ENCODE results near the gene VASN.
A peak's percentile ranks its signal among the peaks of the same experiment; 100 is the strongest.

VASN gene

DNA sequence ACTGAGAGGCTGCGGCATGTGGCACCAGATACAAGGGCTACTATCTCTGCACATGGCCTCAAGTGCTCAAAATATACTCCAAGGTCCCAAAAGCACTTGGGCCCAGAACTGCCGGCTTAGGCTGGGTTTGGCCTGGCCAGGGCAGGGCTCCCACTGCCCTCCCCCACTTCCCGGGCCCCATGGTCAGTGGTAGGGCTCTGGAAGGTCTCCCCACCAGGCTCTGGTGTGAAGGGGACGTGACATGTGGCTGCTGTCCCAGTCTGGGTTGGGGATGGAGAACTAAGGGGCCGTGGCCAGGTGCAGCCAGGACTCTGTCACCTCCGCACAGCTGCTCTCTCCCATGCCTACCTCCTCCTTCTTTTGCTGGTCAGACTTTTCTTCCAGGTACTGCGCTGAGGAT, 14.8 kb upstream of the VASN start:
- no peak overlapping the region for H3K4me3 Mint-ChIP-seq
- no peaks in the 10 kb centered on the region for H3K9me3 Mint-ChIP-seq
- ATAC-seq (ENCODE audit: low read depth), result no peak
- peaks cover 14% of the 10 kb centered on the region for H3K4me1 Mint-ChIP-seq
- peaks cover 17% of the 10 kb centered on the region for H3K36me3 Mint-ChIP-seq
- no peak overlapping the region for H3K27ac Mint-ChIP-seq
- no peaks in the 10 kb centered on the region for H3K27me3 Mint-ChIP-seq
- no peak for DNase-seq (ENCODE audit: low spot score in 2 of 2)

DNA sequence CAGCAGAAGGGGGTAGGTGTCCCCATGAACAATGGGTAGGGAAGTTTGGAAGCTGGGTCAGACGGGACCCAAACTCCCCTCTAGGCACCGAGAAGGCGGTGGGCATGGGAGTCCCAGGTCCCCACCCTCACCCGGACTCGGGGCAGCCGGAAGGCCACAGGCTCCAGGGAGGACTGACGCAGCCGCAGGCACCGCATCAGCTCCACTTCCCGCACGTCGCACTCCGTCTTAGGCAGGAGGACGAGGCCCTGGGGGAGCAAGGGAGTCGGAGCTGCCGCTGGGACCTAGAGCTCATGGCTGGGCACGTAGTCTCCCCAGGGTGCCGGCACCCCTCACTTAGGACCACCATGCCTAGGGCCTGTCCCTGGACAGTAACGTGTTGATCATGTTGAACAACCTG, 13.4 kb upstream of the VASN start:
- ATAC-seq (ENCODE audit: low read depth) (no peak), DNase-seq (ENCODE audit: low spot score in 2 of 2) (no peak)
- H3K27ac Mint-ChIP-seq, result no peak overlapping the region
- H3K27me3 Mint-ChIP-seq, result no peaks in the 10 kb centered on the region
- peaks cover 21% of the 10 kb centered on the region for H3K36me3 Mint-ChIP-seq
- peaks cover 17% of the 10 kb centered on the region for H3K4me1 Mint-ChIP-seq
- H3K4me3 Mint-ChIP-seq, result no peak overlapping the region
- H3K9me3 Mint-ChIP-seq, result no peaks in the 10 kb centered on the region

DNA sequence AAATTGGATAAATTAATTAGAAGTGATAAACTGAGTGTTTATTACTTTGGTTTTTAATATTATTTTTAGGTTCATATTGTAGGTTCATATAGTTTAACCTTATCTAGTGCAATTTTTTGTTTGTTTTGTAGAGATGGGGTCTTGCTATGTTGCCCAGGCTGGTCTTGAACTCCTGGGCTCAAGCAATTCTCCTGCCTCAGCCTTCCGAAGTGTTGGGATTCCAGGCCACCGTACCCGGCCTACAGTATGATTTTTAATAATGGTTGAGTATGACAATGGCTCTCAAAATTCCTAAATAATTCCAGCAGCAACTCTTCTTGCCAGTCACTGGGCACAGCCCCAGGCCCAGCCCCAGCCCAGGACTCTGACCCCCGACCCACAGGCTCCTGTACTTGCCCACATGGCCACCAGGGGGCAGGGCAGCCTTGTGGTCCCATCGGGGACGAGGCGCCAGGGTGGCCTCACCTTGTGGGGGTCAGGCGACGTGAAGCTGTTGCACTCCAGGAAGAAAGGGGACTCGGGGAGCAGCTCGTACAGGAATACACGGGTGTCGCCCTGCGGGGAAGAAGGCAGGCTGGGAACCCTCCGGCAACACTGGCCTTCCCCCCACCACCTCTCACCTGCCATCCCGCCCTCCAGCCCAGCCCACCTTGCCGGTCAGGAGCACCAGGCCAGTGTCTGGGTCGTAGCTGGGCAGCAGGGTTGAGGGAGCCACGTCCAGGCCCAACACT, 12.7 kb upstream of the VASN start:
- Mint-ChIP-seq H3K9me3 (no peaks in the 10 kb centered on the region), H3K4me1 (peaks cover 21% of the 10 kb centered on the region), H3K27me3 (no peaks in the 10 kb centered on the region), H3K27ac (no peak overlapping the region), H3K36me3 (peaks cover 23% of the 10 kb centered on the region), H3K4me3 (no peak overlapping the region)
- ATAC-seq (ENCODE audit: low read depth) (peak; percentile 76), DNase-seq (ENCODE audit: low spot score in 2 of 2) (peak; percentile 68 to 79)

DNA sequence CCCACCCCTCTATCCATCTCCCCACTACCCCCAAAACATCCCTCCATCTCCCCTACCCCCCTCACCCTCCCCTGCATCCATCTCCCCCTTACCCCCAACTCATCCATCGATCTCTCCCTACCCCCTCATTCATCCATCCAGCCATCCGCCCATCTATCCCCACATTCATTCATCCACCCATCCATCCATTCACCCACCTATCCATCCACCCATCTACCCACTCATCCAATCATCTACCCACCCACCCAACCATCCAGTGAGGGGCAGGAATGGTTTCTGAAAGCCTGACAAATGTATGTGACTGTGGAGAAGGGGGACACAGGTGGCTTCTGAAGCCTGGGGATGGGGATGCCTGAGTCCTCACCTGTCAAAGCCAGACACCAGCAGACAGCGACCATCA, 11.7 kb upstream of the VASN start:
- ATAC-seq (ENCODE audit: low read depth) (no peak), DNase-seq (ENCODE audit: low spot score in 2 of 2) (no peak)
- Mint-ChIP-seq H3K36me3 (peaks cover 22% of the 10 kb centered on the region), H3K27ac (no peak overlapping the region), H3K4me1 (peaks cover 25% of the 10 kb centered on the region), H3K27me3 (no peaks in the 10 kb centered on the region), H3K4me3 (no peak overlapping the region), H3K9me3 (no peaks in the 10 kb centered on the region)

DNA sequence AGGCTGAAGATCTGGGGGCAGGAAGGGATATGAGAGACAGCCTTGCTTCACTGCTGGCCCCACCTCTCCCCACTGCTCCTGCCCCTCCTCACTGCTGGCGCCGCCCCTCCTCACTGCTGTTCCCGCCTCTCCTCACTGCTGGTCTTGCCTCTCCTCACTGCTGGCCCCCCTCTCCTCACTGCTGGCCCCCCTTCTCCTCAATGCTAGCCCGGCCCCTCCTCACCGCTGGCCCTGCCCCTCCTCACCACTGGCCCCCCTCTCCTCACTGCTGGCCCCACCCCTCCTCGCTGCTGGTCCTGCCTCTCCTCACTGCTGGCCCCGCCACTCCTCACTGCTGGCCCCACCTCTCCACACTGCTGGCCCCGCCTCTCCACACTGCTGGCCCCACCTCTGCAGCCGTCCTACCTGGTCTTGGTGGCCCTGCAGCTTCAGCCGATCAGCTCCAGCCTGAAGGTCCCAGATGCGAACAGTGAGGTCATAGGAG, 11.1 kb upstream of the VASN start:
- ATAC-seq (ENCODE audit: low read depth) (no peak), DNase-seq (ENCODE audit: low spot score in 2 of 2) (no peak)
- no peaks in the 10 kb centered on the region for H3K27me3 Mint-ChIP-seq
- H3K9me3 Mint-ChIP-seq, result no peaks in the 10 kb centered on the region
- H3K4me1 Mint-ChIP-seq, result peaks cover 32% of the 10 kb centered on the region
- no peak overlapping the region for H3K27ac Mint-ChIP-seq
- H3K36me3 Mint-ChIP-seq, result peaks cover 21% of the 10 kb centered on the region
- no peak overlapping the region for H3K4me3 Mint-ChIP-seq

DNA sequence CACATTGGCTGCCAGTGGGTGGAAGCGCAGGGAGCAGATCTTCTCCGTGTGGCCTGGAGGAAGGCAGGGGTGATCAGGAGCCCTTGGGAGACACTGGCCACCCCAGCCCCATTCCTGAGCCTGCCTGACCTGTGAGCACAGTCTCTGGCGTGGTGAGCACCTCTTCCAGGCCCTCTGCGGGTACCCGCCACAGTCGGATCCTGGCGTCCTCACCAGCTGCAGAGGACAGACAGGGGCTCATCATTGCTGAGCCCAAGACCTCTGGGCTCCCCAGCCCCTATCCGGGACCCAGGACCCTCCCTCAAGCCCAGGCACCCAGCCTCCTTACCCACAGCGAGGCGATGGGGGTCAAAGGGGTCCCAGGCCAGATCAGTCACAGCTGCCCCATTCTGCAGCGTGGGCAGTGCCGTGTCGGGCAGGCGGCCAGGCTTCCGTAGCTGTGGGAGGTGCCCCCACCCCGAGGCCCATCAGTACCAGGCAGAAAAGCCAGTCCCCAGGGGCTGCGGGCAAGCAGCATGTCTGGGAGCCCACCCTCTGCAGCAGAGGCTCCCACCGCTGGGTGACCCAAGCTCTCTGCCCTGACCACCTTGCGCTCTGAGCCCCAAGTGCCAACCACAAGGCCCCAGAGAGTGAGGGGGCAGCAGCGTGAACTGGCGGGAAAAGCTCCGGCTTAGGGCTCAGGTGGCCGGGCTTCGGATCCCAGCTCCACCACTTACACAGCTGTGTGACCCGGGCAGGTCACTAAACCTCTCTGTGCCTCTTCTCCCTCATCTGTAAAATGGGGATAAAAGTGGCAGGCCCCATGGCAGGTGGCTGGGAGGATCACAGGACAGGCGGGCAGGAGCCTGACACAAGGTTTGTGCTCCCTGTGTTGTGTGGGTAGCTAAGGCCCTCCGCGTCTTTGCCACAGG, 10.4 kb upstream of the VASN start:
- H3K4me3 Mint-ChIP-seq, result no peak overlapping the region
- no peaks in the 10 kb centered on the region for H3K9me3 Mint-ChIP-seq
- no peaks in the 10 kb centered on the region for H3K27me3 Mint-ChIP-seq
- no peak for DNase-seq (ENCODE audit: low spot score in 2 of 2)
- H3K36me3 Mint-ChIP-seq, result peaks cover 21% of the 10 kb centered on the region
- H3K4me1 Mint-ChIP-seq, result peaks cover 34% of the 10 kb centered on the region
- ATAC-seq (ENCODE audit: low read depth), result no peak
- no peak overlapping the region for H3K27ac Mint-ChIP-seq

DNA sequence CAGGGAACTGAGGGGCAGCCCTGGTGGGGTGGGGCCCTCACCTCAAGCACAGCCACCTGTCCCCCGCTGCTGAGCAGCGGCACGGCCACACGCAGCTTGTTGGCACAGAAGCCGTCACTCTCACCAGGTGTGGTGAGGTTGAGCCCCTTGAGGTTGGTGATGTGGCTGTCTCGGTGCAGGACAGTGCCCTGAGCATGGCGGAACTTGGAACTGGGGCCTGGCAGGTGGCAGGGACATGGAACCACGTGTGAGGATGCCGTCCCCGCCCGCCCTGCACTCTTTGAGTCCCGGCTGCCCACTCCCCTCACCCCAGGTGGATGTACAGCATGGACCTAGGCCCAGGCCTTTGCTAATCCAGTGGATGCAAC, 9.7 kb upstream of the VASN start:
- Mint-ChIP-seq H3K27ac (no peak overlapping the region), H3K4me3 (no peak overlapping the region), H3K36me3 (peaks cover 21% of the 10 kb centered on the region), H3K4me1 (peaks cover 40% of the 10 kb centered on the region), H3K9me3 (no peaks in the 10 kb centered on the region), H3K27me3 (no peaks in the 10 kb centered on the region)
- DNase-seq (ENCODE audit: low spot score in 2 of 2) (no peak), ATAC-seq (ENCODE audit: low read depth) (no peak)

DNA sequence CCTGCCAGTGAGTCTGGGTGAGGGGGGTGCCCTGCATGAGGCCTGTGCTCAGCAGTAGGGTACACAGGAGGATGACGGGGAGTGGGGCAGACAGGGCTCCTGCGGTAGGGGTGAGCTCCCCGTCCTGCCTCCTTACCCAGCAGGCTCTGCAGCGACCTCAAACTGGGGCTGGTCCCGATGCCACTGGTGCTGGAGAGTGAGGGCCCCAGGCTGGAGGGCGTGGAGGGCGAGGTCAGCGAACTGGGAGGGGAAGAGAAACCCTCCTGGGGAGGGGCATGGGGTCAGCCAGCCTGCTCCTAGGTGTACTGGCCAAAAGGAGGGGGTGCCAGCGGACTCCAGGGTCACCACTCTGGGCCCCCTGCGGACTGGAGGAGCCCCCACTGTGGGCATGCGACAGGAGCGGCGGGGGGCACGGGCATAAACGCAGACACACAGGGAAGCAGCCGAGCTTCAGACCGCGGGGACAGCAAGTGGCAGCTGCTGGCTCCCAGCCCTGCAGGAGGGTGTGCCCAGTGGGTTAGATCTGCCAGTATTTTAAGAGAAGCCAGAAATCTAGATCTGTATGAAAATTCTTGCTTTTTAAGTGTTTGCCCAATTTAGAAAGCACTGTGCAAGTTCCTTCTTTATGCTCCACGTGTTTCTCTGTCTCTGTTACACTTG, 9.0 kb upstream of the VASN start:
- H3K4me1 Mint-ChIP-seq, result peaks cover 45% of the 10 kb centered on the region
- ATAC-seq (ENCODE audit: low read depth) (no peak), DNase-seq (ENCODE audit: low spot score in 2 of 2) (no peak)
- peaks cover 25% of the 10 kb centered on the region for H3K36me3 Mint-ChIP-seq
- no peak overlapping the region for H3K4me3 Mint-ChIP-seq
- no peaks in the 10 kb centered on the region for H3K27me3 Mint-ChIP-seq
- no peak overlapping the region for H3K27ac Mint-ChIP-seq
- no peaks in the 10 kb centered on the region for H3K9me3 Mint-ChIP-seq

DNA sequence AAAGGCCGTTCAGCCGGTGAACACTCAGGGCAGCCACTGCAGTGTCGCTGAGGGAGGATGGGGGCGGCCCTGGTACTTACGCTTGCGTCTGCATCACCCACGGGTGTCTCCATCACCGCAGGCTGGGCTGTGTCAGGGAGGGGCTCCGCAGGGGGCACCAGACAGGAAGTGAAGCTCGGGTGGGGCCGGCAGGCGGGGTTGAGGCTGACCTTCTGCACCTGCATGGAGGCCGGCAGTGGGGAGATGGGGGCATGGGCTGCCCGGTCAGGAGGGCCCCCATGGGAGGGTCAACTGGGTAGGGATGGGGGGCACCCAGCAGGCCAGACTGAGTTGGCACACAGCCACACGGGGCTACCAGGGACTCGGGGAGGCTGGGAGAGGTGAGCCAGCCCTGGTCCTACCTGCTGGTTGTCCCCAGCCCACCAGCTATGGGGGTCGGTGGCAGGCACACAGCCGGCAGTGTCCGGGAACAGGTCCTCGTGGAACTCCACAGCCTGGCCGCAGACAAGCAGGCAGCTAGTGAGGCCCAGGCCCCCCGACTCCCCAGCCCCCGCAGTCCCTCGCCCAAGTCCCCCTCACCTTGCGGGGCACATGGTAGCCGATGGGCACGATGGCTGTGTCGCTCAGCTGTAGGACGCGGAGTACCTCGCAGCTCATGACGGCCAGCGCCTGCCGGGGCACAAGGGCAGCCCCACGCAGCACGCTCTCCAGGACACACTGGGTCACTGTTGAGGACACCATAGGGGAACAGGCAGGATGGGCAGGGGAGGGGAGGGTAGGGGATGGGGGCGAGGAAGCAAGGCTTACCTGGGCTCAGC, 7.2 kb upstream of the VASN start:
- Mint-ChIP-seq H3K4me3 (peak overlapping the region; percentile 67), H3K36me3 (peaks cover 22% of the 10 kb centered on the region), H3K27ac (peak overlapping the region; percentile 33)

DNA sequence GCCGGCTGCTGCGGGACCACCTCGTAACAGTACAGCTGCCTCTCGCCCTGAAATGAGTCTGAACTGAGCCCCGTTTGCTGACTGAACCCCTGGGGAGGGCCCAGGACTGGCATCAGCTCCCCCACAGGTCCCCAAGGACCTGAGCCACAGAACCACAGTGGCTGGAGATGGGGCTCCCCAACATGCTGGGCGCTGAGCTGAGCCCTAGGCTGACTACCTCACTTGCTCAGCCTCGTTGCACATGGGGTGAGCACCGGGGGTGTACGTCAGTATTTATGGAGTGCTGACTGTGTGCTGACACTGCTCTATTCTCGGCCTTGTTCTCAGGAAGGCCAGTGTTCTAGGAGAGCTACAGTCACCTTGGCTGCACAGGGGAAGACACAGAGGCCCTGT, 6.6 kb upstream of the VASN start:
- peaks cover 19% of the 10 kb centered on the region for H3K36me3 Mint-ChIP-seq
- ATAC-seq (ENCODE audit: low read depth) (peak; percentile 91), DNase-seq (ENCODE audit: low spot score in 2 of 2) (peak; percentile 73 to 77)
- H3K4me1 Mint-ChIP-seq, result peaks cover 41% of the 10 kb centered on the region
- H3K9me3 Mint-ChIP-seq, result no peaks in the 10 kb centered on the region
- H3K4me3 Mint-ChIP-seq, result peak overlapping the region; percentile 35
- H3K27ac Mint-ChIP-seq, result peak overlapping the region; percentile 16
- no peaks in the 10 kb centered on the region for H3K27me3 Mint-ChIP-seq

More for the DNA sequence above, 7.2 kb upstream of the VASN start:
- ATAC-seq (ENCODE audit: low read depth) (peak; percentile 65), DNase-seq (ENCODE audit: low spot score in 2 of 2) (peak; percentile 57 to 62)
- no peaks in the 10 kb centered on the region for H3K27me3 Mint-ChIP-seq
- H3K9me3 Mint-ChIP-seq, result no peaks in the 10 kb centered on the region
- H3K4me1 Mint-ChIP-seq, result peaks cover 46% of the 10 kb centered on the region

DNA sequence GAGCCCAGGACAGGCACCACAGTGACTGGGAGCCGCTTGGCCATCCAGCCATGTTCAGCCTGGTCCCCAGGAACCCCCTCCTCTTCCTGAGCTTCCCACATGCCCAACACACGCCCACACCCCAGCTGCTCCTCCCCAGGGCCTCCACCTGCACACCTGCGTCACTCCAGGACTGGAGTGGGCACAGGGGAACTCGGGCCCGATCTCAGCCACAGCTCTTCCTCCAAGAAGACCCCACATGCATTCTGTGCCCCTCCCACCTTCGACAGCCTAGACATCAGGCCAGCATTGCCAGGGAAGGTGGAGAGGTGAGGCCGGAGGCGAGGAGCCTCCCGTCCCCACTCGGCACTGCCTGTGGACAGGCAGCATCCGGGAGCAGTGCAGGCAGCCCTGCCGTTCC, 6.0 kb upstream of the VASN start:
- no peaks in the 10 kb centered on the region for H3K27me3 Mint-ChIP-seq
- H3K4me3 Mint-ChIP-seq, result peak overlapping the region; percentile 19
- ATAC-seq (ENCODE audit: low read depth) (no peak), DNase-seq (ENCODE audit: low spot score in 2 of 2) (no peak)
- no peaks in the 10 kb centered on the region for H3K9me3 Mint-ChIP-seq
- peaks cover 39% of the 10 kb centered on the region for H3K4me1 Mint-ChIP-seq
- H3K27ac Mint-ChIP-seq, result peak overlapping the region; percentile 55
- peaks cover 16% of the 10 kb centered on the region for H3K36me3 Mint-ChIP-seq

DNA sequence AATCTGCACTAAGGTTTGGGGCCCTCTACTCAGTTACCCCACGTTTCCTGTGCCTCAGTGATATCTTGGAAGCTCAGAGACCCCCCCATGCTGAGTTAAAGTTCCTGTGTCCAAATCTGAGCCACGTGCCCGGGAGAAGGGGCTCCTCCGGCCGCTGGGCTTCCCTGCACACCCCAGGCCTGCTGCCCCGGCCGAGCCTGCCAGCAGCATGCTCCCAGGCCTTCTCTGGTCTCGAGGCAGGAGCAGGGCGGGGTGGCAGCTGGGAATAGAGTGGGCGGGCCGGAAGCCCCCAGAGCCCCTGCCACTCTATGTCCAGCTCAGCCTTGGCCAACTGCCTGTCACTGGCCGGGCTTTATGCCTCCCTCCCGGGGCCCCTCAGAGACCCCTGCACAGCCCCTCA, 5.6 kb upstream of the VASN start:
- H3K27me3 Mint-ChIP-seq, result no peaks in the 10 kb centered on the region
- no peak for DNase-seq (ENCODE audit: low spot score in 2 of 2)
- H3K36me3 Mint-ChIP-seq, result peaks cover 14% of the 10 kb centered on the region
- H3K4me3 Mint-ChIP-seq, result no peak overlapping the region
- ATAC-seq (ENCODE audit: low read depth), result no peak
- H3K4me1 Mint-ChIP-seq, result peaks cover 36% of the 10 kb centered on the region
- no peaks in the 10 kb centered on the region for H3K9me3 Mint-ChIP-seq
- peak overlapping the region; percentile 55 for H3K27ac Mint-ChIP-seq

DNA sequence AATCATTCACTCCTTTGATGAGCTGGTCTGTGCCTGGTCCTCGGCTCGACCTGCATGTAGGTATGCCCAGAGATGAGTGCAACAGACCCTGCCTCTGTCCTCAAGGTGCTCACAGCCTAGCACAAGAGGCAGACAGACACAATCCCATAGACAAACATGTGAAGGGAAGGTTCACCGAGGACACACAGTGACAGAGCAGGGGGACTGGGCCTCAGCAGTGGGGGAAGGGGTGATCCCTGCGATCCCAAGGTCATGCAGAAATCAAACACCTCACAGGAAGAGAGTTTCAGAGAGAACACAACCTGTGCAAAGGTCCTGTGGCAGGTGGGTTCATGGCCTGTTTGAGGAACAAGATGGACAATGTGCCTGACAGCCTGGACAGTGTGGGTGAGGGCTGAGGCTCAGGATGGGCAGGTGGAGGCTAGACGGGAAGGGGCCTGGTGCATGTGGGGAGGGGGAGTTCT, 4.2 kb upstream of the VASN start:
- H3K27ac Mint-ChIP-seq, result no peak overlapping the region
- no peaks in the 10 kb centered on the region for H3K27me3 Mint-ChIP-seq
- no peak overlapping the region for H3K4me3 Mint-ChIP-seq
- H3K4me1 Mint-ChIP-seq, result peaks cover 36% of the 10 kb centered on the region
- H3K36me3 Mint-ChIP-seq, result peaks cover 11% of the 10 kb centered on the region
- DNase-seq (ENCODE audit: low spot score in 2 of 2), result no peak
- no peak for ATAC-seq (ENCODE audit: low read depth)
- no peaks in the 10 kb centered on the region for H3K9me3 Mint-ChIP-seq

All from memory B cell (primary cell).